Left colon (tissue), 2 donors: ENCODE results near the gene ARHGAP10. TPM values are rescaled to one million over a fixed set of nuclear protein-coding genes. Genes with fewer than 3 reads are reported as not detected.
A peak's percentile ranks its signal among the peaks of the same experiment; 100 is the strongest.

ENCODE experiments used
- ATAC-seq: fragments of 200-7000 bp; cut with Tn5 transposase; one replicate; pipeline ENCODE4 v1.9.1; 2020; ENCODE audit warnings: mild to moderate bottlenecking, moderate library complexity
- DNase-seq, 2 donors: peaks; one replicate each; pipeline ENCODE4 v3.0.0-alpha.2; 2020
- intact Hi-C, 2 donors: fragments of 100-400 bp; cut with DNase I in 1 of 2; cut with micrococcal nuclease in 1 of 2; formaldehyde crosslinking; loops; one replicate each; pipeline versions ENCODE4 v1.11.2 to v1.14.0; 2022; cut with DNase I, micrococcal nuclease
- total RNA-seq, 2 donors: library from RNA; stranded (reverse); fragmentation: NEBNext Ultra II Directional; extraction: Animal tissue kit (Norgen Biotek cat#: 25700); gene quantifications; one replicate each; pipeline ENCODE4 v1.2.1, GENCODE V29; 2021
- donor health status: DM: no; HTN: no; CAD: no.
- donor health status: DM: yes; HTN: yes; CAD: no.

The ARHGAP10 gene
- total RNA-seq, 2 donors from 2014 or later = 3.7 to 14.5 TPM

DNA sequence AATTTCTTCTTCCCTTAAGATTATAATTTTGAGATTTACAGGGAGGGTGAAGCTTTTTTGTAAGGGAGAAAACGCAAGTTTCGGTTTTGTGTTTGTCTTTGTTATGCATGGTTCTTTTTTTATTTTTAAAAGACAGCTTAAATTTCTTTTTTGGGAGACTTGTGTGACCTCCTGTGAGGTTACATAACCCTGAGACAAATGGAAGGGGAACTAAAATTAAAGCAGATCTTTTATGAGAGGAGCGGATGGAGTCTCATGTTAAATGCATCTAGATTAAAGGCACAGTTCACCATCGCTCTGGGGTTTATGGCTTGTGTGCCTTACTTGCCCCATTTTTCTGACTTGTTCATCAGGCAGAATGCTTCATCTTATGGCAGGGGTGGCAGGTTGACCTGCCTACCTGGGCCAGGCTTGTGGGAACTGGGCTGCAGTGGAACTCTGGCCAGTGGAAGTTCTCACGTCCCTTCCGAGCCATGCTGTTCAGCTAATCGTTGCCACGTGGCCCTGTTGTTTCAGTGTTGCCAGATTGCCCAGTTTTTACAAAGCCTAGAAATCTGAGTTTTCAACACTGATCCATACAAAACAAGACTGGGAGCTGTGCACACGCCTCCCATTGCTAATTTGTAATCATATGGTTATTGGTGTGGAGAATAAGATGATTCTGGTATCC is 291.8 kb downstream of the ARHGAP10 start:
- no peak for DNase-seq
- intact Hi-C loops = no loop called here
- no peak for ATAC-seq

DNA sequence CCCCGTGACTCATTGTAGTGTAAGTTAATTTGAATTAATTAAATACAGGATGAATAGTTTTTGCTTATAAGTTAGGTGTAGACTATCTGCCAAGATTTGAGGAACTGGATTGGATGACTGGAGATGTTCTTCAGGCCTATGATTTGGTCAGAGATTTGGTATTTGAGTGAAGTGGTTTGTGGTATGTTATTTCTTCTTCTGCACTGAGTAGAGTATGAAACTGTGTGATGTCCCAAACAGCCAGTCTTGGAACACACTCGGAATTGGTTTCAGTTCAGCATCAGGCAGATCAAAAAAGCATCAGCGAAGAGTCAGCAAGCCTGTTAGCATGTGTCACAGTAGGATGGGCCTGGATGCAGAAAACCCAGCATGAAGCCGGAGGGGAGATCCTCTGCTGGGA is 294.1 kb downstream of the ARHGAP10 start:
- intact Hi-C loops = no loop called here
- no peak for ATAC-seq
- DNase-seq = no peak

DNA sequence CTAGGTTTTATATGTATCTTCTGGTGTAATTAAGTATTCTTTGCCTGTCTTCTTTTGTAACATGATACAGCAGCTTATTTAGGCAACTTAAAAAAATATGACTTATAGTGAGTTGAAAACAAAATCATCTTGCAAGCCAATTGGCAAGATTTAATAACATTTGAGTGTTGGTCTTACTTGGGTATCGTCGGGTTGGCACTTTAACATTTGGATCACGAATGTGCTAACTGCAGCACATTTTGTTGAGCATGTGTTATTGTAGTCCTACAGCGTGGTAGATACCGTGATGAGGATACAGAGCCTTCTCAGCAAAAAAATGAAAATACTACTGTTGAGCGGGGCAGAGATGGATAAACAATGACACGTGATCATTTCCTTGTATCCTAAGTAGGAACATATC is 295.3 kb downstream of the ARHGAP10 start:
- intact Hi-C loops = no loop called here
- DNase-seq (no peak), ATAC-seq (no peak)

- ATAC-seq = no peak
- no peak for DNase-seq
- intact Hi-C loops = no loop called here
Measured at GRCh38 chr4:148029781-148030180, 297.9 kb downstream of the ARHGAP10 start.

GRCh38 chr4:148030193-148030873 is 298.4 kb downstream of the ARHGAP10 start:
- no peak for ATAC-seq

GRCh38 chr4:148034813-148035212 is 302.9 kb downstream of the ARHGAP10 start:
- DNase-seq (no peak), ATAC-seq (peak; percentile 92)
- intact Hi-C loops = no loop called here

More at GRCh38 chr4:148030193-148030873, 298.4 kb downstream of the ARHGAP10 start:
- DNase-seq = no peak
- intact Hi-C loops = no loop called here

DNA sequence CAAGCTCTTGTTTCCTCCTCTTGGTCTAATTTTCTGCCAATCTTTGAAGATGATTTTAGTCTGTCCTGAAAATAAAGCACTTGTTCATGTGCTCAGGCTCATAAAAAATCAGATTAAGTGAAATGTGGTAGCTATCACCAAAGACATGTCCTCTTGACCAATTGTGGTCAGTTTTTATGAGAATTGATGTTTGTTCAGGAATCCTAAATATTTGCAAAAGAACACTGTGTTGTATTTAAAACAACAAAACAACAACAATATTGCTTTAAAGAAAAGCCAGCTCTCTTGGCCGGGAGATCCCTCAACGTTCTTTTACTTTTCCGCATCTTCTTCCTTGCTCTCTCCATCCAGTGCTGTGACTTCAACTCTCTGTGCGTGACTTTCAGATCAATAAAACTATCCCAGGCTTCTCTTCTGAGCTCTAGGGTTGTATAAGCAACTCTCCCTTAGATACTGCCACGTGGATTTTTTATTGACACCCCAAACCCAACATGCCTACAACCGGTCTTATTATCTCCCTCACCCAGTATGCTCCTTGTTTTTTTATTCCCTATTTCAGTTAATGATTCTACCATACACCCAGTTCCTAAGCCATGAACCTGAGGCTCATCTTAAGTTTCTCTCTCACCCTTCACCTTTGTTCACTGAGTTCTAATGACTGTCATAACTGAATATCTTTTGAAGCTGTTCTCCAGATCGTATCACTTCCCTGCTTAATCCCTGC is 309.9 kb downstream of the ARHGAP10 start:
- DNase-seq (no peak), ATAC-seq (peak; percentile 96)
- intact Hi-C loops = no loop called here

GRCh38 chr4:148044089-148044911 is 312.4 kb downstream of the ARHGAP10 start:
- ATAC-seq (no peak), DNase-seq (no peak)
- intact Hi-C loops = no loop called here

GRCh38 chr4:148044912-148045352 is 313.0 kb downstream of the ARHGAP10 start:
- ATAC-seq = no peak
- DNase-seq = no peak
- intact Hi-C loops = no loop called here

- DNase-seq (no peak), ATAC-seq (no peak)
- intact Hi-C loops = no loop called here
Measured at GRCh38 chr4:148048598-148048997, 316.7 kb downstream of the ARHGAP10 start.

GRCh38 chr4:148051403-148051802 is 319.5 kb downstream of the ARHGAP10 start:
- no peak for ATAC-seq
- intact Hi-C loops = no loop called here

DNA sequence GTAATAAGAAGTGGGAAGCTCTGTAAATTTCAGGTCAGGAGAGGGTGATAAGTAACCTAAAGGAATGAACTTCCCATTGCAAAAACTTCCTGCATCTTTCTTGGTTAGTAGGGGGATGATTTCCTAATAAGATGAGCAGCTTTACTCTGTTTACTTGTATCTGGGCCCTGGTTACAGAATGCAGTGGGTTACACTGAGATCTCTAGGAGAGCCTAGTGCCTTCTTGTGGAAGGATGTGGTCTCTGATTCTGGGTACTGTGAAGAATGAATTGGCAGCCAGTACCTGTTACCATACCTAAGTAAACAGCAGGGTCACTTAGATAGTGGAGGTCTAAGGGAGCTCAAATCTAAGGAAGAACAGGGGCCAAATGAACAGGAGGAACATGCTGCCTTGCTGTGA is 320.6 kb downstream of the ARHGAP10 start:
- no peak for ATAC-seq
- no peak for DNase-seq
- intact Hi-C loops = no loop called here

More at GRCh38 chr4:148051403-148051802, 319.5 kb downstream of the ARHGAP10 start:
- DNase-seq = no peak

DNA sequence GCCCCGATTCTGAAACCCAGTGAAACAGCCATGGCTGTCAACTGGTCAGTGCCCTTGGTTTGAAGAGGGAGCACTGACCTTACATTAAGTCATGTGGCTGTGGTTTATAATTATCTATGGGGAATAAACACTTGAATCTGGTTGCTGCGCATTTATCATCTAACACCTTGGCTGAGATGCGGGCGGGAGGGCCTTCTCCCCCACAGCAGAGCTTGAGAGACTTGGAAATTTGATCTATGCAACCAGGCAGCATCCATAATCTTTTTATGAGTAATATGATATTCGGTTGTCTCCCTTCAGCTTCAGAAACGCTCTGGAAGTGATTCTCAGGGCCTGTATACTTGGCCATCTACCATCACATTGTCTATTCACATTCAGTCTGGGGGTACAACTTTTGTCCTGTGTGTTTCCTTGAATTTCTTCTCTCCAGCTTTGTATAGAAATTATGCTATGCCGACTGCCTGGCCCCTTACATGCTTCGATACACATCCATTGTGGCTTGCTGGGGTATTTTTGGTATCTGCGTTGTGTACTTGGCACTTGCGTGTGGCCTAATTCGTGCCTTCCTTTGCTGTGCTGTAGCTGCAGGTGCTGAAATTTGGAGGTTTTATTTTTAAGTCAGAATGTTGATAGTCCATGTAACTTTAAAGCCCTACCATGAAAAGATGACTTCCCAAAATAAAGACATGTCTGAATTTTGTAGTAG is 321.6 kb downstream of the ARHGAP10 start:
- no peak for DNase-seq
- ATAC-seq = no peak
- intact Hi-C loops = no loop called here

DNA sequence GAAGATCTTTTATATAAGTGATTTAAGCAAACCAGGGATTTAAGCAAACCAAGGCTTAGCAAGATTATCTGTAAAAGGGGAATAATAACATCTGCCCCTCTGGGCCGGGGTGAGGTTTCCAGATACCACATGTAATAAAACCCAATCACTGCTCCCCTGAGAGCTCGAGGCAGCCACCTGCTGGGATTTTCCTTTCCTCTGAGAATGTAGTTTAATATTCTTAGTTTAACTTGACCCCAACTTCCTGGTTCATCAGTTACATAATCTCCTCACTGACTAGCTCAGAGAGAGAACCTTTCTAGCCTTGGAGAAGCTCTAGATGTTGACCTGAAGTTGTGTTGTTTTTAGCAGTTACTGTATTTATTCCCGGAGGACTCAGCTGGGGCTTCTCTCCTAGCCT is 322.4 kb downstream of the ARHGAP10 start:
- DNase-seq (peak in 1 of 2 donors; percentile 25), ATAC-seq (peak; percentile 86)
- intact Hi-C loops = no loop called here

GRCh38 chr4:148055844-148056243 is 324.0 kb downstream of the ARHGAP10 start:
- intact Hi-C loops = no loop called here
- no peak for DNase-seq
- no peak for ATAC-seq

- intact Hi-C loops = no loop called here
- DNase-seq = peak; percentile 44 to 69
- peak; percentile 38 for ATAC-seq
Measured at GRCh38 chr4:148056879-148057278, 325.0 kb downstream of the ARHGAP10 start.

- no peak for DNase-seq
- intact Hi-C loops = no loop called here
- ATAC-seq = no peak
Measured at GRCh38 chr4:148057516-148057915, 325.6 kb downstream of the ARHGAP10 start.
